Activated CD4-positive, alpha-beta T cell treated with anti-CD3 and anti-CD28 coated beads, Interleukin-2, amount 10 ng/mL, durations not matched to agents 24 days and 14 days (primary cell): ENCODE data around the gene STX7. TPM values are rescaled to one million over a fixed set of nuclear protein-coding genes. Genes with fewer than 3 reads are reported as not detected.
A peak's percentile ranks its signal among the peaks of the same experiment; 100 is the strongest.

Experiments used
- DNase-seq: peaks from one replicate; pipeline ENCODE4 v3.0.0; 2022
- H3K27ac Mint-ChIP-seq: one replicate; pipeline ENCODE4 v1.8.0; 2022; ENCODE audit warnings: mild to moderate bottlenecking, mixed read lengths
- H3K27me3 Mint-ChIP-seq: one replicate; pipeline ENCODE4 v1.8.0; 2022; ENCODE audit warnings: mixed read lengths
- H3K36me3 Mint-ChIP-seq: one replicate; pipeline ENCODE4 v1.8.0; 2022; ENCODE audit warnings: low read depth, mild to moderate bottlenecking, mixed read lengths
- H3K4me1 Mint-ChIP-seq: one replicate; pipeline ENCODE4 v1.8.0; 2021; ENCODE audit warnings: mixed read lengths
- H3K4me3 Mint-ChIP-seq: one replicate; pipeline ENCODE4 v1.8.0; 2022; ENCODE audit warnings: mild to moderate bottlenecking, moderate library complexity, mixed read lengths
- H3K9me3 Mint-ChIP-seq: one replicate; pipeline ENCODE4 v1.8.0; 2021; ENCODE audit warnings: mixed read lengths
- intact Hi-C: fragments of 100-400 bp; cut with micrococcal nuclease; formaldehyde crosslinking; loops from one replicate; pipeline ENCODE4 v1.15.1; 2023
- total RNA-seq: library from RNA; stranded (reverse); gene quantifications from 2 replicates; pipeline ENCODE4 v1.2.3, GENCODE V29; 2022

STX7 gene
- total RNA-seq, 1 donor from 2014 or later, result 16.3 TPM

DNA sequence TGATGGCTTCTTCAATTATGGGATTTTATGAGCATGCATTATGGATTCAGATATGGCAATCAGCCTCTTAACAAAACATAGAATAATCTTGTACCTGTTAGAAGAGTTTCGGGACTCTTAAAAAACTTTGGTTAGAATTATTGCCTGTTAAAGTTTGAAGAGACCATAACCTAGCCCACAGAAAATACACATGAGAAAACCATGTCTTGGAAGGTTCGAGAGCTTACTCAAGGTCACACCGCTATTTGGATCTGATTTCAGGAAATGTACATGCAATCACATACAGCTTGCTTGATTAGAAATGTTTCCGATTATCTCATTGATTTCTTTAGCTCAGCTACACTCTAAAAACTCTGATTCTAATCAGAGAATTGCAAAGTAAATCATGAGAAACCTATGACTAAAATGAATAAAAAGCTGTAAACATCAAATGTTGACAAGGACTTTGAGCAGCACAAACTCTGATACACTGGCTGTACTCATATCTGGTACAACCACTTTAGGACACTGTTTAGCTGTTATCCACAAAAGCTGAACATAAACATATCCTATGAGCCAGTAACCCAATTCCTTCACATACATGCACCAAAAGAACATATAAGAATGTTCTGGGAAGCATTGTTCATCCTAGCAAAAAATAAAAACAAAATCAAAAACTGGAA is 16.3 kb downstream of the STX7 start:
- intact Hi-C loops, result no loop called here
- H3K36me3 Mint-ChIP-seq, result peaks cover 31% of the 10 kb centered on the region

DNA sequence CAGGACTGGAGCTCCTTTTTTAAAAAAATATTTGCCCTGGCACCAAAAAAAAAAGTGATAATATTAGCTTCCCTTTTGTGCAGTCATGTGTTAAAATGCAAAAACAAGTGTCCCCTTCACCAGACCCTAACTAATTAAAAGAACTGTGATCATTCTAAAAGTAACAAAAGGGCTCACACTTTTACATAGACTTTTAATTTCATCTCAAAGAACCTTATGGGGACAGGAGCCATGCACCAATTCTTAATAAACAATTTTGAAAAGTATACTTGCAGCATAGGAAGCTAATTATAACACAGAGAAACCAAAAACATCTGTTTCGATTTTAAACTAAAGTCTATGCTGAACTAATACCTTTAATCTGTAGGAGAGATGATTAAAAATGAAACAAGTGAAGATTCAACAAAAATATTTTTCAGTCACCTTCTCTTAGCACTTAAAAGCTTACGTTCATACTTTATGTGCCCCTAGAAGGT is 17.3 kb downstream of the STX7 start:
- intact Hi-C loops, result no loop called here
- H3K9me3 Mint-ChIP-seq, result peaks cover 8% of the 10 kb centered on the region
- H3K4me3 Mint-ChIP-seq, result peak overlapping the region; percentile 2
- DNase-seq, result no peak
- peaks cover 27% of the 10 kb centered on the region for H3K36me3 Mint-ChIP-seq
- H3K27ac Mint-ChIP-seq, result peak overlapping the region; percentile 22
- H3K27me3 Mint-ChIP-seq, result no peaks in the 10 kb centered on the region
- H3K4me1 Mint-ChIP-seq, result peaks cover 21% of the 10 kb centered on the region

More for the DNA sequence above, 16.3 kb downstream of the STX7 start:
- peaks cover 8% of the 10 kb centered on the region for H3K9me3 Mint-ChIP-seq
- no peak overlapping the region for H3K27ac Mint-ChIP-seq
- no peaks in the 10 kb centered on the region for H3K27me3 Mint-ChIP-seq
- no peak for DNase-seq
- no peak overlapping the region for H3K4me3 Mint-ChIP-seq
- peaks cover 21% of the 10 kb centered on the region for H3K4me1 Mint-ChIP-seq

DNA sequence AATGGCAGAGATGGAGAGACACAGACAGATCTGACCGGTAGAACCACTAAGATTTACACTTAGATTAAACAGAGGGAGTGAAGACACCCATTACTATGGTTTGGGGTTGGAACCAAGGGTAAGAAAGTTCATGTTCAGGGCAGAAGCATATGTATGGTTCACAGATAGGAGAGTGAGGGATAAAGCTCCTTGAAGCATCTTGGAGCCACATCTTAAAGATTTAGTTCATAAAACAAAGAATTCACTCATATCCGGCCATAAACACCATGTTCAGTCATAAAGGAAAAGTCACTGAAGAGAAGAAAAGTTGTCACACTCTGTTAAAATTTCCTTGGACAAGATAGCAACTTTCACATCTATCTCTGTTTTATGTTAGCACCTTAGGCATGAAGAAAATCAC is 18.0 kb downstream of the STX7 start:
- Mint-ChIP-seq H3K4me1 (peaks cover 23% of the 10 kb centered on the region), H3K36me3 (peaks cover 22% of the 10 kb centered on the region), H3K27ac (no peak overlapping the region), H3K27me3 (no peaks in the 10 kb centered on the region), H3K9me3 (peaks cover 8% of the 10 kb centered on the region), H3K4me3 (no peak overlapping the region)
- DNase-seq, result no peak
- intact Hi-C loops, result no loop called here

DNA sequence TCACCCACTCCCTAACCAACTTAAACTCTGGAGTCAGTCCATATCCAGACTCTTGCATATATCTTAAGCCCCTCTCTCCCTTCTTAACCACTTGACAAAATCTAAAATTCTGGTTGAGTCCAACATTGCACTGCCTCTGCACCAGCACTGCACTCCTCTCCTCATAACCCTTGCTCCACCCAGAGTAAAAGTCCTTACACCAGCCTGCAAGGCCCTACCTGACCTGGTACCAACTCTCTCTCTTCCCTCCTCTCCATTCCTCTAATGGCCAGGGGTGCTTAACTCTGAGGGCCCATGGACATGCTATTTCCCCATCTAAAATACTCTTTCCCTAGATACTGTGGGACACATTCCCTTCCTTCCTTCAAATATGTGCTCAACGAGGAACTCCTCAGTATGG is 21.0 kb downstream of the STX7 start:
- no peak overlapping the region for H3K4me3 Mint-ChIP-seq
- peaks cover 24% of the 10 kb centered on the region for H3K4me1 Mint-ChIP-seq
- intact Hi-C loops, result no loop called here
- peaks cover 11% of the 10 kb centered on the region for H3K36me3 Mint-ChIP-seq
- no peak overlapping the region for H3K27ac Mint-ChIP-seq
- DNase-seq, result no peak
- H3K27me3 Mint-ChIP-seq, result no peaks in the 10 kb centered on the region
- H3K9me3 Mint-ChIP-seq, result peaks cover 8% of the 10 kb centered on the region

DNA sequence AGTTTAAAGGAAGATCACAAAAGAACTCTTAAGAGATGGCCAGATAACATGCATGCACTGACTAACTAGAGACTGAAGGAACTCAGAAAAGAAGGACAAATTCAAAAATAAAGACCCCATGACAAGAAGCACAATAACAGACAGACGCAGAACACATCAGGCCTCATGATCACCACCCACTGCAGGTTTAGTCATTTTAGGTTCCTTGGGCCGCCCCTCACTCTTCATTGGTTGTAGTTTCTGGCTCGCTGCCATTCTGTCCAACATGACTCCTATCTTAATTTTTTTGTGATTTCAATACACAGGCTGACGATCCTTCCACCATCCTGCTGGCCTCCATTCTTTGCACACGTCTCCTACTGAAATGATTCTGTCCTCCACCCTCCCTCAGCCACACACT is 21.6 kb downstream of the STX7 start:
- no peak for DNase-seq

DNA sequence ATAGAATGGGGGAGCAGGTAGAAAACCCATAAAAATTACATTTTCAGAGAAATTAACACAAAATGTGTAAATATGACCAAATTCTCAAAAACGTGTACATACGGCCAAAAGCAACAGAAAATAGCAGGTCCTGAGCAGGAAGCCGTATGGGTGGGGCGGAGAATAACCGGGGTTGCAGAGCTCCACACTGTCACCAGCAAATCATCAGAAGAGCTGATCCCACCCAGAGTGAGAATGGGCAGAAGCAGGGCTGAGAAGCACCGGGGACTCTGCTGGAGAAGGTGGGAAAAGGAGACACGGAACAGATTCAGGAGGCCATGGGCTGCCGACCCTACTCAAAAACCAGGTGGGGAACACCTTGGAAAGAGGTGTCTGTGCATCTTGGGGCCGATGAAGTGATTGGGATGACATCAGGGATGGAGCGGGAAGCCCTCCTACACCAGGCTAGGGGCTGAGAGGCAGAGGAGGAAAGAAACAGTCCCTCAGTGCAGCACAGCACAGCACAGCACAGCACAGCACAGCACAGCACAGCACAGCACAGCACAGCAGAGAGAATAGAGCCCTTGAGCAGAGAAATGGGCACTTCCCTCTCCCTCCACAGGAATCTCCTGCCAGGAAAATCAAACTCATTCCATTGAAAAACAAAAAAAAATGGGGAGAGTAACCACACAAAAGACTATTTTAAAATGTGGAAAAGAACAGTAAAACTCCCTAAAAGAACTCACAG is 22.3 kb downstream of the STX7 start:
- intact Hi-C loops, result no loop called here
- H3K4me3 Mint-ChIP-seq, result no peak overlapping the region

More for the DNA sequence above, 21.6 kb downstream of the STX7 start:
- no peaks in the 10 kb centered on the region for H3K27me3 Mint-ChIP-seq
- H3K4me3 Mint-ChIP-seq, result no peak overlapping the region
- H3K9me3 Mint-ChIP-seq, result peaks cover 8% of the 10 kb centered on the region
- H3K27ac Mint-ChIP-seq, result no peak overlapping the region
- peaks cover 22% of the 10 kb centered on the region for H3K4me1 Mint-ChIP-seq
- intact Hi-C loops, result no loop called here
- peaks cover 11% of the 10 kb centered on the region for H3K36me3 Mint-ChIP-seq

DNA sequence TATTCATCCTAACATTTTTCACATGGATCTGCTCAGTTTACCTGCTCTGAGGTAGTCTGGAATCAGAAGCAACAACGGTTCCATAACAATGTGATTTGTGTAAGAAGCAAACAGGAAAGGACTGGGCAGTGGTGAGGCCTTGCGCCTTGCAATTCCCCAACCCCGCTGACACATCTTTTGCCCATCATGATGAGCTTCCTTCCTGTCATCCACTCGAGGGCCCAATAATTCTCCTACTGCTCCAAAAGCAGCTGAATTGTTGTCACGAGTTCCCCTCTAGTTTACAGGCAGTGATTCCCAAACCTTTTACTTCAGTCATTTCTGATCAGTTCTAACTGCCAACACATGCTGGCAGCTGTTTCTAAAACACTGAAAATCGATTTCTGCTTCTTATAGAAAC is 22.9 kb downstream of the STX7 start:
- intact Hi-C loops, result no loop called here

More for the DNA sequence above, 22.3 kb downstream of the STX7 start:
- H3K27ac Mint-ChIP-seq, result no peak overlapping the region
- peaks cover 19% of the 10 kb centered on the region for H3K4me1 Mint-ChIP-seq
- H3K27me3 Mint-ChIP-seq, result no peaks in the 10 kb centered on the region
- H3K9me3 Mint-ChIP-seq, result peaks cover 8% of the 10 kb centered on the region
- no peak for DNase-seq
- peaks cover 11% of the 10 kb centered on the region for H3K36me3 Mint-ChIP-seq

DNA sequence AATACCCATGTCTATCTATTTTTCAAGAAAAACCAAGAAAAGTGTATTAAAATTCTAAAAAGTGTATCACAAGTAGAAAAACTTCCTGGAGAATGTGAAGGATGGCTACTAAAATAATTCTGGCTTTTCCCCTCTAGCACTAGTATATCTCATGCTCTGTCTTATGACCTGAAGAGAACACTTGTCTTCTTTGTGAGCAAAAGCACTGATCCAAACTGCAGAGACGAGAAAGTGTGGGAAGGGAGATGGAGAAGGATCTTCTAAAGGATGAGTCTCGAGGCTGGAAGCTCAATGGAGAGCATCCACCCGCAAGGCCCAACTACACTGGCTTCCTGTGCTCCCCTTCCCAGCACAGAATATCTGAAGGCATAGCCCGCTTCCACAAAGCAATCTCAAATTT is 23.5 kb downstream of the STX7 start:
- intact Hi-C loops, result no loop called here
- Mint-ChIP-seq H3K36me3 (peaks cover 5% of the 10 kb centered on the region), H3K27me3 (no peaks in the 10 kb centered on the region), H3K4me1 (peaks cover 8% of the 10 kb centered on the region), H3K4me3 (no peak overlapping the region), H3K9me3 (peaks cover 6% of the 10 kb centered on the region), H3K27ac (no peak overlapping the region)
- no peak for DNase-seq

More for the DNA sequence above, 22.9 kb downstream of the STX7 start:
- H3K9me3 Mint-ChIP-seq, result peaks cover 8% of the 10 kb centered on the region
- DNase-seq, result no peak
- peaks cover 15% of the 10 kb centered on the region for H3K4me1 Mint-ChIP-seq
- H3K4me3 Mint-ChIP-seq, result no peak overlapping the region
- H3K27ac Mint-ChIP-seq, result no peak overlapping the region
- no peaks in the 10 kb centered on the region for H3K27me3 Mint-ChIP-seq
- peaks cover 11% of the 10 kb centered on the region for H3K36me3 Mint-ChIP-seq

DNA sequence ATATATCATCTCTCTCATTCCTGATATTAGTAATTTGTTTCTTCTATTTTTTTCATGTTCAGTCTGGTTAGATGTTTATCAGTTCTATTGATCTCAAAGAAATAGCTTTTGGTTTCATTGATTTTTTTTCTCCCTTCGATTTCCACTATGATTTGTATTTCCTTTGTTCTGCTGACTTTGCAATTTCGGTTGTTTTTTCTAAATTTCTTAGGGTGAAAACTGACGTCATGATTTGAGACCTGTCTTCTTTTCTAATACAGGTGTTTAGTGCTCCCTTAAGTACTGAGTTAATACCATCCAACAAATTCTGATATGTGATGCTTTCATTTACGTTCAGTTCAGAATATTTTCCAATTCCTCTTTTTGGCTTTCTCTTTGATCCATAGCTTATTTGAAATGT is 25.2 kb downstream of the STX7 start:
- Mint-ChIP-seq H3K36me3 (peaks cover 5% of the 10 kb centered on the region), H3K27ac (no peak overlapping the region), H3K4me3 (no peak overlapping the region), H3K9me3 (no peaks in the 10 kb centered on the region), H3K27me3 (no peaks in the 10 kb centered on the region), H3K4me1 (peaks cover 9% of the 10 kb centered on the region)
- intact Hi-C loops, result no loop called here
- DNase-seq, result no peak

DNA sequence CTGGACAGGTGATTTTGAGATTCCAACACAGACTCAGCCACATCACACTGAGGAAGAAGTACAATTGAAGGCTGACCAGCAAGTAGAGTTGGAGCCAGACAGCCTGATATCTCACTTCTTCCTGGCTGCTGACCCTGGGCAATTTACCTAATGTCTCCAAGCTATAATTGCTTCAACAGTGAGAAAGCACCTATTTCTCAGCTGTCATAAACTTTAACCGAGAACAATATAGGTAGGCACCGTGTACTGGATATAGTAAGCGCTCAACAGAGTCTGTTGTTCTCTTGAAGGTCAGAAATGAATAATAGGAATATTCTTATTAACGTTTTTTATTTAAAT is 28.3 kb downstream of the STX7 start:
- Mint-ChIP-seq H3K36me3 (peaks cover 5% of the 10 kb centered on the region), H3K9me3 (no peaks in the 10 kb centered on the region), H3K27ac (no peak overlapping the region), H3K4me1 (peaks cover 10% of the 10 kb centered on the region), H3K4me3 (no peak overlapping the region), H3K27me3 (no peaks in the 10 kb centered on the region)
- DNase-seq, result no peak
- intact Hi-C loops, result loop anchor here (1.0 to 5.0 kb wide), 4 partner anchors 82 to 570 kb away; partner anchors contain the start of gene MOXD1

DNA sequence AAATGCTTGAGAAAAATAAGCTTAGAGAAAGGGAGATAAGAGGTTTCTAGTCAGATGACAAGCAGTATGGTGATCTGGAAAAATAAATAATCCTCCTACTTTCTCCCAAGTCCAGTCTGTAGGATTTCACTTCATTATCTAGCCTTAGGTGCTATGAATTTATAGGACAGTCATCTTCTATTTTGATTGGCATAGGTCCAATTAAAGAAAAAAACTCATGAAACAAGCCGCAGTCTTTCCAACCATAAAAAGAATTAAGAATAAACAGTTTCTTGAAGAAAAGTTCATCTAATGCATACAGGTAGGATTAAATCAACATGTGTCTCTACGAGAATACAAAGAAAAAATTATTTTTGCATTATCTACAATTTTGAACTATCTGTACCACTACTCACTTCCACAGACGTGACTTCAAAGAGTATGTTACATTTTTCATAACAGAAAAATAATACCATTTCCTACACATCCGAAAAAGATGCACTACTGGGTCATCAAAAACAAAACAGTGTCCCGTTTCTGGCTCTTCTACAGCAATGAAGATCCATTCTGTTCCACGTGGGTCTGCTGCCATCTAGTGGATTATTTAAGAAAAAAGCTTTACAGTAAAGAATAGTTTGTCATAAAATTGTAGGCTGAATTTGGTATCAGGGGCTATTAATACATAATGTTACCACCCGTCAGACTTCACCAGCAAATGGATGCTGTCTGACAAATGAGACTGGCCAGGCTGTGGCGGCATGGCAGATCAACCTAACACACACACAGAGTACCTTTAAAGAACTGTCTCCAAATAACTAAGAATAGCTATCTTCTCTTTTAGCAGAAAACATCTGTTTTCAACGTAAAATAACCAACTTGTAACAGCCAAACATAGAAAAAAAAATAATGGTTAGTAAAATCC is 28.9 kb downstream of the STX7 start:
- Mint-ChIP-seq H3K4me1 (peaks cover 10% of the 10 kb centered on the region), H3K9me3 (no peaks in the 10 kb centered on the region), H3K27me3 (no peaks in the 10 kb centered on the region), H3K36me3 (peaks cover 5% of the 10 kb centered on the region), H3K27ac (no peak overlapping the region), H3K4me3 (no peak overlapping the region)
- intact Hi-C loops, result loop anchor here (1.0 to 5.0 kb wide), 4 partner anchors 82 to 569 kb away; partner anchors contain the start of gene MOXD1
- DNase-seq, result peak; percentile 86

DNA sequence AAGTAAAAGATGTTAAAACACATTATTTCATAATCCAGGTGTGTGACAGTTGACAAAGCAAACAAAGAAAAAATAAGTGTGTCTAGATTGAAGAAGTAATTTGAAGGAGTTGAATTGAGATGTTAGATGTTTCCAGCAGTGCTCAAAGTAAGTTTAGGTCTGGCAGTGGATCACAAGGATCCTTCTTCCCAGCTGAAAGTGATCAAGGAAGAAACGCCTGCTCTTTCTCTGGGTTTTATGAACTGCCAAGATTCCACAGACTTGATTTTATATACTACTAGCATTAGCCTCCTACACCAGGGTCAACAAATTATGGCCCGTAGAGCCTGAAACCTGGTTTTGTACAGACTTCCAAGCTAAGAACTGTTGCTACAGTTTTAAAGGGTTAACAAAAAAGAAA is 30.3 kb downstream of the STX7 start:
- no peak overlapping the region for H3K4me3 Mint-ChIP-seq
- no peaks in the 10 kb centered on the region for H3K9me3 Mint-ChIP-seq
- H3K36me3 Mint-ChIP-seq, result peaks cover 3% of the 10 kb centered on the region
- no peak for DNase-seq
- no peaks in the 10 kb centered on the region for H3K27me3 Mint-ChIP-seq
- intact Hi-C loops, result loop anchor here (5.0 kb wide), 1 partner anchor 80 kb away; the partner anchor contains the start of gene MOXD1
- H3K4me1 Mint-ChIP-seq, result peaks cover 6% of the 10 kb centered on the region
- H3K27ac Mint-ChIP-seq, result no peak overlapping the region

DNA sequence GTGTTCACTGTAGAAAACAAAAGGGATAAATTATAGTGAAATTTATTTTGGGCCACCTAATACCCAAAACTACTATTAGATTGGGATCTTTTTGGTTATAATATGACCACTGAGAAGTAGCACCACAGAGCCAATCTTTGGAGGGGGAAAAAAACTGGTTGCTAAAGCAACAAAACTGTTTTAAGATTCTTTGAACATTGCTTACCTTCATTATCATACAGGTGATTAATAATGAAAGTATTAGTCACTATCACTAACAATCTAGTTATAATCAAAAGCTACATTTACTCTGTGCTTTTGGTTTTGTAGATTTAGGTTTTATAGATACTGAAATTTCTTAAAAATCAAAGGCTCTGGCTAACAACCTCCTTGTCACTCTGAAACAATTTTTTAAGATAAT is 31.7 kb downstream of the STX7 start:
- DNase-seq, result no peak
- H3K4me3 Mint-ChIP-seq, result no peak overlapping the region
- H3K9me3 Mint-ChIP-seq, result no peaks in the 10 kb centered on the region
- H3K4me1 Mint-ChIP-seq, result peaks cover 6% of the 10 kb centered on the region
- intact Hi-C loops, result loop anchor here (5.0 kb wide), 1 partner anchor 79 kb away; the partner anchor contains the start of gene MOXD1
- no peaks in the 10 kb centered on the region for H3K27me3 Mint-ChIP-seq
- H3K27ac Mint-ChIP-seq, result no peak overlapping the region
- H3K36me3 Mint-ChIP-seq, result peaks cover 2% of the 10 kb centered on the region
